Osteocyte (in vitro differentiated cells): ENCODE data around the gene OR5P2. TPM values are rescaled to one million over a fixed set of nuclear protein-coding genes. Genes with fewer than 3 reads are reported as not detected.

Experiments used
- DNase-seq: peaks from one replicate; pipeline ENCODE4 v3.0.0; 2021; ENCODE audit warnings: mixed read lengths; ENCODE audit not compliant: unreplicated experiment; ENCODE audit errors: extremely low spot score
- H3K27ac Mint-ChIP-seq: one replicate; pipeline ENCODE4 v1.8.0; 2021; ENCODE audit warnings: mild to moderate bottlenecking, mixed read lengths; ENCODE audit not compliant: unreplicated experiment
- H3K27me3 Mint-ChIP-seq: one replicate; pipeline ENCODE4 v1.8.0; 2021; ENCODE audit warnings: mixed read lengths; ENCODE audit not compliant: unreplicated experiment
- H3K36me3 Mint-ChIP-seq: one replicate; pipeline ENCODE4 v1.8.0; 2021; ENCODE audit warnings: mixed read lengths; ENCODE audit not compliant: unreplicated experiment
- H3K4me1 Mint-ChIP-seq: one replicate; pipeline ENCODE4 v1.8.0; 2021; ENCODE audit warnings: mixed read lengths; ENCODE audit not compliant: unreplicated experiment
- H3K4me3 Mint-ChIP-seq: one replicate; pipeline ENCODE4 v1.8.0; 2021; ENCODE audit warnings: mild to moderate bottlenecking, moderate library complexity, mixed read lengths; ENCODE audit not compliant: unreplicated experiment
- H3K9me3 Mint-ChIP-seq: one replicate; pipeline ENCODE4 v1.8.0; 2021; ENCODE audit warnings: mixed read lengths; ENCODE audit not compliant: unreplicated experiment
- CTCF ChIP-seq: fragments of 200-600 bp; sonication (generic); IDR thresholded peaks from 2 replicates; pipeline ENCODE4 v1.5.0; 2021; ENCODE audit warnings: antibody characterized with exemption, mild to moderate bottlenecking, moderate library complexity
- long read RNA-seq: library from polyadenylated mRNA; unstranded; transcript quantifications from one replicate; pipeline ENCODE4 v2.0.0, GENCODE V29; 2021
- total RNA-seq: library from RNA; stranded (reverse); gene quantifications from 2 replicates; pipeline ENCODE4 v1.2.1, GENCODE V29; 2021

OR5P2 gene
- not detected in 2 replicates for total RNA-seq
- long read RNA-seq: 0 reads

- Mint-ChIP-seq H3K9me3 (peaks cover 5% of the 10 kb centered on the region), H3K27ac (no peak within 1 kb of the TSS), H3K4me3 (no peak within 1 kb of the TSS), H3K27me3 (no peaks in the 10 kb centered on the region), H3K4me1 (no peaks in the 10 kb centered on the region), H3K36me3 (no peaks in the 10 kb centered on the region)
- no peak for DNase-seq
- TF ChIP-seq CTCF: no peak
Observed at GRCh38 chr11:7796842-7797241, at the start of gene OR5P2. Gene OR5P2, minus strand, starts transcription at chr11:7796942. Its CDS starts 0 bp downstream, at chr11:7796942.

- H3K36me3 Mint-ChIP-seq: no peaks in the 10 kb centered on the region
- no peaks in the 10 kb centered on the region for H3K9me3 Mint-ChIP-seq
- no peak overlapping the region for H3K4me3 Mint-ChIP-seq
- H3K4me1 Mint-ChIP-seq: no peaks in the 10 kb centered on the region
- peaks cover 1% of the 10 kb centered on the region for H3K27me3 Mint-ChIP-seq
- H3K27ac Mint-ChIP-seq: no peak overlapping the region
- no peak for TF ChIP-seq CTCF
- DNase-seq: no peak
Observed at GRCh38 chr11:7846003-7846402, 49.3 kb upstream of the OR5P2 start.

GRCh38 chr11:7844986-7845385 lies 48.2 kb upstream of the OR5P2 start:
- no peak for DNase-seq
- Mint-ChIP-seq H3K36me3 (no peaks in the 10 kb centered on the region), H3K27me3 (peaks cover 2% of the 10 kb centered on the region), H3K27ac (no peak overlapping the region), H3K9me3 (no peaks in the 10 kb centered on the region), H3K4me1 (no peaks in the 10 kb centered on the region), H3K4me3 (no peak overlapping the region)
- no peak for TF ChIP-seq CTCF

- H3K27ac Mint-ChIP-seq: no peak overlapping the region
- H3K4me1 Mint-ChIP-seq: no peaks in the 10 kb centered on the region
- no peak for TF ChIP-seq CTCF
- DNase-seq: no peak
- no peaks in the 10 kb centered on the region for H3K9me3 Mint-ChIP-seq
- H3K27me3 Mint-ChIP-seq: peaks cover 2% of the 10 kb centered on the region
- no peaks in the 10 kb centered on the region for H3K36me3 Mint-ChIP-seq
- no peak overlapping the region for H3K4me3 Mint-ChIP-seq
Observed at GRCh38 chr11:7844521-7844920, 47.8 kb upstream of the OR5P2 start.

GRCh38 chr11:7840578-7840977 lies 43.8 kb upstream of the OR5P2 start:
- H3K27me3 Mint-ChIP-seq: peaks cover 6% of the 10 kb centered on the region
- no peak for DNase-seq
- no peak for TF ChIP-seq CTCF
- no peak overlapping the region for H3K4me3 Mint-ChIP-seq
- H3K9me3 Mint-ChIP-seq: no peaks in the 10 kb centered on the region
- no peaks in the 10 kb centered on the region for H3K4me1 Mint-ChIP-seq
- no peak overlapping the region for H3K27ac Mint-ChIP-seq
- no peaks in the 10 kb centered on the region for H3K36me3 Mint-ChIP-seq
